Hematopoietic multipotent progenitor cell treated with erythropoietin and hydrocortisone succinate and interleukin-3 and kit ligand, for 4 days (in vitro differentiated cells): ENCODE data around the gene PRG3.
"Not testable (repeated sequence)": the region's sequence is repeated elsewhere in the genome, so short reads cannot be mapped to it uniquely, and the experiment has no call there.

Experiments
- DNase-seq: peaks from one replicate; pipeline ENCODE4 v3.0.0-alpha.2; 2015

The PRG3 gene

DNA sequence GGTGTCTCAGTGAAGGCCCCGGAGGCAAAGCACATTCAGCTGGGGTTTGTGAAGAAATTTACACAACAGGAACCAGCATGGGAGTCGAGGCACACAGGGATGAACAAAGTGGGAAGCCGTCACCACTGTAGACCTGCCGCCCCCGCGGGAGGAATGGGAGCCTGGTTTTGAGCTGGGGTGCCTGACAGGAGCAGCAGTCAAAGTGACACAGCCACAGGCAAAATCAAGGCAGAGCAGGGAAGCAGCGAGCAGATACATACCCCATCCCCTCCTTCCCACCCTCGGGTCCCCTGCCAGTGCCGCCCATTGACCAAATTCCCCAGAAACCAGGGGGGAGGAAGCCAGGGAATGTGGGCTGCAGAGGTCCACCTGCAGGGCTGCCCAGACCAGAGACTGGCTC lies 22.0 kb downstream of the PRG3 start:
- DNase-seq = no peak

DNA sequence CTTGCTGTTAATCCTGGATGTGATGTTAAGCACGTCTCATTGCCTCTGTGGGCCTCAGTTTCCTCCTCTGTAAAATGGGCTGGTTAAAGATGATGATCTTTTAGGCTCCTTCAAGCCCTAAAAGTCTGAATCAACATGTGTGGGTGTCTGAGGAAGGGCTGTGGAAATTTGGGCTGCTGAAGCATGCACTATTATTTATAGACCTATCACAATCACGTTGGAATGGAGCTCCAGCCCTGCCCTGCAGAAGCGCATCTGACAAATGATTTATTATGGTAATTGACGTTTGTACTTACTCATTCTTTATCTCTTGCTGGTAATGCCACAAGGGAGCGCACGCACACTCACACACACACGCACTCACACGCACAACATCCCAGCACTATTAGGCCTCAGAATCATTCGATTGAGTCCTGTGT lies 22.4 kb downstream of the PRG3 start:
- peak; percentile 88 for DNase-seq

DNA sequence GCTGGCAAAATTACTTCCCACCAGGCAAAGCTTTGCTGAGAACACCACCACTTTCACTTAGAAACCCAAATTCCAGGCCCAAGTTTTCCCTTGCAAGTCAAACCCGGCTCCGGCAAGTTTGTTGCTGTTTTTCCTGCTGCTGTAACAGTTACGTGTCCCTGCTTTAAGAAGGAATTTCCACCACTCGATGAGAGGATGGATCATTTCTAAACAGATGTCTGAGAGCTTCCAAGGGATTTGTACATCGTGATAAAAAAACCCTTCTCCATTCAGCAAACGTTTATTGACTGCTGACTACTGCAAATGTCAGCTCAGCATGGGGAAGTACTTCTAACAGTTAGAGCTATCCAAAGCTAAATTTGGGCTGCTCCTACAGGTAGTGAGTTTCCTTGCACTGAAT lies 23.1 kb downstream of the PRG3 start:
- peak; percentile 49 for DNase-seq

DNA sequence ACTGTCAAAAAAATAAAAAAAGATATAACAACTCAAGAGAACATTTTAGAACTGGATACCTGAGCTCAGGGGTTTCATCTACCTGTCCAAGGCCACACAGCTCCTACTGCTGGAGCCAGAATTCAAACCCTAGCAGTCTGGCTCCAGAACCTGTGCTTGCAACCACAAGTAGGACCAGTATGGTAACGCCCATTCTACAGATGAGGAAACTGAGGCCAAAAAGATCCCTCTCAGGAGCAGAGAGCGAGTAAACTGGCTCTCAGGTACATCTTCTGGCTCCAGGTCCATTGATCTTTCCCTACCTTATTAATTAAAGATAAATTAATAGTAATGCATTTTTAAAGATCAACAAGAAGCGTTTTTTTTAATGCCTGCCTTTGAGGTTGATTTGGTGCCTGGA lies 23.6 kb downstream of the PRG3 start:
- no peak for DNase-seq

DNA sequence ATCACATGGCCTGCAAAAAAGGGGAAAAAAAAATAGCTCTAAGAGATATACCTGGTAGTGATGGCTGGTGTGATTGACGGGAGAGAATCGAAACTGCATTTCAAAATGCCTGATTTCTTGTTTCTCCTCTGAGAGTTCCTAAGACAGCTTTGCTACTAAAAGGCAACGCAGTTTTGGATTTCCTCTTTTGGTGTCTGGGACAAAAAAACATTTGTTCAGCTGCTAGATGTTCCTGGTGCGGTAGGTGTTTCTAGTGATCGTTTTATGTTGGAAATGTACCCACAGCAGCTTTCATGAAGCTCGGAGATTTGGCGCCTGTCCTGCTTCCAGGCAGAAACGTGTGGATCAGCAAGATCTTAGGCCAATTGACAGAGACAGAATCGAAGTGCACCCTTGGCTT lies 24.7 kb downstream of the PRG3 start:
- peak; percentile 27 for DNase-seq

DNA sequence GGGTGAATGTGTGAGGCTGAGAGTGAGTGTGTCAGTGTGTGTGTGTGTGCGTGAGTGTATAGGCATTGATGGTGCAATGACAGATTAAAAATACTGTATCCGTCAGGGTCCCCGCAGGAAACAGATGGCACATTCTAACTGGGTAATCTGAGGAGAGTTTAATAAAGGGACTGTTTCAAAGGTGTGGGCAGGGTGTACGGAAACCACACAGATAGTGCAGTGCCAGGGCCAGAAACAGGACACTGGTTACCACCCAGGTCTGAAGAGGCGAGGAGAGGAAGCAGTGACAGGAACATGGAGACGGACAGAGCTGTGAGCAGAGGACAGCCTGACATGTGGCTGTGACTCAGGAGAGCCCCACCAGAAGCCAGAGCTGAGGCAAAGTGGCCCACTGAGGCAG lies 26.3 kb downstream of the PRG3 start:
- peak; percentile 95 for DNase-seq

DNA sequence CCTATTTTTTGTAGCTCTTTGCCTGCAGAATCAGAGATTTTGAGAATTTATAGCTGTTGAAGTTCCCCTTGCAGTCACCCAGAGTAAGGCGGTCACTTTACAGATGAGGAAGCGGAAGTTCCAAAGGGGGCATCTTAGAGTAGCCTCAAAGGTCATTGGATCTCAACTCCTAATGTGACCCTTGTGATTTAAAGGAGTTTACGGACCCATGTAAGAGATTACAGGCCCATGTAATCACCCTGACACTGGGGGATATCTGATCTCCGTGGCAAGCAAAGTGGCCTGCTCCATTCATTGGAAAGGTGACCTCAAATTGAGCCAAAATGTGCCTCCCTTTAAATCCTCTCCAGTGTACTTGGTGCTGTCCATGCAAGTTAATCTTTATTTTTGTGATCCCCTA lies 27.1 kb downstream of the PRG3 start:
- DNase-seq = peak; percentile 64

DNA sequence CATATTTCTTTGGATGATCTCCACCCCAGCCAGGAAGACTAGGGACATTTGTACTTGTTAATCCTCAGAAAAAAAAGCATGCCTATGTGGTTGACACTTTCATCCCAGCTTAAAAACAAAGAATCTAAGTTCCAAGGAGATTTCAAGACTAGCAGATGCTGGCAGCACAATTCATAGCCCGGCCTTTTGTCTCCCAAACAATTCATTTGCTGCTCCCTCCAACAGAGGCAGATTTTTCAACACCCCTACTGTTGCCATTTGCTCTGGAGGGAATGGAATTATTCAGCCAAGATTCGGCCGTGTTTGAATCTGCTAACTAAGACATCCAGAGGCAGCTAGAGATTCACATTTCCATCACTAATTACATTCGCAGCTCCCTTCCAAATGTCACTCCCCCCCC lies 27.5 kb downstream of the PRG3 start:
- DNase-seq = no peak

DNA sequence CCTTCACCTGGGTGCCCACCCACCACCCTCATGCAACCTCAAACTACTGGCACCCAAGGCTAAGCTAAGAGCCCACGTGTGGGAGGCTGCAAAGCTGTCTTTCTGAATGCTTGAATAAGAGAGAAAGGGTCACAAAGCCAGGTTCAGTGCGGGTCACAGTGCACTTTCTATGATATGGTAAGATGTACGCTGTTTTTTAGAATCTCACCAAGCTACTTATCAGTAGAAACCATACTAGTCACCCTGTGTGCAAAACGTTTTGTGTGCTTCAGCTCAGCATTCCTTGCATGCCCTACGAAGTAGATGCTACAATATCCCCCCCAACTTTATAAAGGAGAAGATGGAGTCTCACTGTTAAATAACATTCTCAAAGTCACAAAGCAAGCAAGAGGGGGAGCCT lies 27.9 kb downstream of the PRG3 start:
- DNase-seq = peak; percentile 79

DNA sequence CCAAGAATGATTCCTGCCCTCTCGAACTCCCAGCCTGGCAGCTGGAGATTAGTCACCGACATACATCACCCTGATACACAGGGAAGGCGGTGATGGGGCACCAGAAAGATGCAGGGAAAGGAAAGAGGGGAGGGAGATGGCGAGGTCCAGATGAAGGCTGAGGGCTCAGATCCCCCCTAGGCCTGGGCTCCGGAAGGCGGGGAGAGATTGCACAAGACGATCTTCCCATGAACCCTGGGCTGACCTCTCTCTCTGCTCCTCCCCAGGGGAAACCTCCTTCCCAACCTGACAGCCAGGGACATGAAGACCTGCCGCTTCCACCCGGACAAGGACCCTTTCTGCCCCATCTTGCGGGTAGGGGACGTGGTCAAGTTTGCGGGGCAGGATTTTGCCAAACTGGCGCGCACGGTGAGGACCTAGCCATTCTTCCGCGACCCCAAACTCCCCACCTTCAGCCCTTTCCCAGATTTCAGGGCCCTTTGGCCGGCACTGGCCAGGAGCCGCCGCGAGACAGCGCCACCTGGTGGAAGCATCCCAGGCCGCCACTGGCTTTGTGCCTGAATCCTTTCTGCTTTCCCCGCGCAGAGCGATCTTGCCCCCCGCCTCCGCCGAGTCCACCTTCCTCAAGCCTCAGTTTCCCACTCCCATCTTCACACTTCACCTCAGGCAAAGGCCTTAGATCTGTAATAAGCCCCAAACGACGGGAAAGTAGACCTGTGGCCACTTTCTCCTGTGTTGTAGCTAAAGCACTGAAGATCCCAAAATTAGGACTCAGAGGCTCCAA lies 31.3 kb downstream of the PRG3 start:
- DNase-seq = peak; percentile 69

DNA sequence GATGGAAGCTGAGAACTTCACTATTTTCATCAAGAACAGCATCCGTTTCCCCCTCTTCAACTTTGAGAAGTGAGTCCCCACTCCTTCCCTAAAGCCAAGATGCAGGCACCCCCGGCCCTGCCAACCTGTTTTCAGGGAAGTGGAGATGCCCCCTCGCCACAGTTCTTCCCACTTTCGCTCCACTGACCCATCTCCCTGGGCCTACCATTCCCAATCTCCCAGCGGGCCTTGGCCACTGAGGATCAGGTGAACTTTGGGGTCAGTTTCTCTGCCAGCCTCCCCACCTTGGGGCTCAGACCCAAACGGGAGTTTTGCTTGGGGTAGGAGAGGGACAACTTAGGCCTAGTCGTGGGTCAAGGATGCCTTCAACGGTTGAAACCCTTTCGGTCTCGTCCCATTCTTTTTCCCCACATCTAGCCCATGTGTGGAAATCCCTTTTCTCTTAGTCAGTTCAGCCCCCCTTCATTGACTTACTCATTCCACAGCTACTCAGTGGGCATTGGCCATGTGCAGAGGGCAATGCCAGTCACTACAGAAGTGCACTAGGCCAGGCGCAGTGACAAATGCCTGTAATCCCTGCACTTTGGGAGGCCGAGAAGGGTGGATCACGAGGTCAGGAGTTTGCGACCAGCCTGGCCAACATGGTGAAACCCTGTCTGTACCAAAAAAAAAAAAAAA lies 32.2 kb downstream of the PRG3 start:
- no peak for DNase-seq

DNA sequence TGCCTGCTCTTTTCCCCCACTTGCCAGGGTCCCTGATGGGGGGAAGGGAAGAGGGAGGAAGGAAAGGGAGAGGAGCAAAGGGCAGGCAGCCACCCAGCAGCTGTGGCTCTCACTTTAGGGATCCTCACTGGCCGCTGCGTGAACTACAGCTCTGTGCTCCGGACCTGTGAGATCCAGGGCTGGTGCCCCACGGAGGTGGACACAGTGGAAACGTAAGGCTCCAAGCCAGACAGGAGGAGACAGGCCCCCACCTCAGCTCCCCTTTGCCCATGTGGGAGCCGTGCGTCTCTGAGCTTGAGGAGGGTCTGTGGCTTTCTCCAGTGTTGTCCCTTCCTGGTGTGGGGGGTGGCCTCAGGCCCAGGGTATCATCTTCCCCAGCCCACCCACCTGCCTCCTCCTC lies 32.9 kb downstream of the PRG3 start:
- no peak for DNase-seq

DNA sequence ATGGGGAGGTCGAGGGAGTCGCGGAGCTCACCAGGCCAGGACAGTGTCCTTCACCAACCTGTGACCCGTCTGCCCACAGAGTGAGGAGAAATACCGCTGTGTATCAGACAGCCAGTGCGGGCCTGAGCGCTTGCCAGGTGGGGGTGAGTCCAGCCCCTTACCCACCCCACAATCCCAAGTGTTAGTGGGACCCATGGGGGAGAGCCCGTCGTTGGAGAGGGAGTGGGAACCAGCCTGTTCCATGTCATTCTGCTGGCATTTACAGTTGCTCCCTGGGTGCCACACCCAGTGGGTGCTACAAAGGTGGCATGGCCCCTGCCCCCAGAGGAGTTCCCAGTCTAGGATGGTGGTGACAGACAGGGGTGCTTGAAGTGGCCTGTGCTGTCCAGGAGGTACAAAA lies 33.6 kb downstream of the PRG3 start:
- DNase-seq = no peak

DNA sequence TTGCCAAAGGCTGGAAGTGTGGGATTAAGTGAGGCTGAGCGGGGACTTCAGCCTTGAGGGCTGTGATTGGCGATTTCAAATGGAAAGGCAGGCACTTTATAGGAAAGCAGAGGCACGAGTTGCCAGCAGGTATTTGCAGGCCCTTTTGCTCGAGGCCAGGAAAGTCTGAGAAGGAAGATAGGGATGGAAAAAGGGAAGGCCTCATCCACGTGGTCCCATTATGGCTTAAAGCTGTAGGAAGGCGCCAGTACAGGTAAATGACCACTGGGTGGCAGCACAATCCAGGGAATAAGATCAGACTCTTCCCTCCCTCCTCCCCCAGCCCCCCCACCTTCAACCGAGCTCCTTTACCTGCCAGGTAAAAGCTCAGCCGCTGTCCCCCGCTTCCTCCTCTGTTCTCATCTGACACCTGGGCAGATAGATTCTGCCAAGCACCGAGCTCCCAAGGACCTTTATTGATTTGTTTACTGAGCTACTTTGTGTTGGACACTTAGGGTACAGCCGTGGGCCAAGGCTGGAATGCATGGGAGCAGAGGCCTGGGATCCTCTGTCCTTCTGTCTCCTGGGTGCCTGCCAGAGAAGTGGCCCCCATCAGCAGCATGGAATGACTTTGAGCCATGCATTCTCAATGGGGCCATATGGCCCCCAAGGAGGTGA lies 35.3 kb downstream of the PRG3 start:
- DNase-seq = peak; percentile 86

DNA sequence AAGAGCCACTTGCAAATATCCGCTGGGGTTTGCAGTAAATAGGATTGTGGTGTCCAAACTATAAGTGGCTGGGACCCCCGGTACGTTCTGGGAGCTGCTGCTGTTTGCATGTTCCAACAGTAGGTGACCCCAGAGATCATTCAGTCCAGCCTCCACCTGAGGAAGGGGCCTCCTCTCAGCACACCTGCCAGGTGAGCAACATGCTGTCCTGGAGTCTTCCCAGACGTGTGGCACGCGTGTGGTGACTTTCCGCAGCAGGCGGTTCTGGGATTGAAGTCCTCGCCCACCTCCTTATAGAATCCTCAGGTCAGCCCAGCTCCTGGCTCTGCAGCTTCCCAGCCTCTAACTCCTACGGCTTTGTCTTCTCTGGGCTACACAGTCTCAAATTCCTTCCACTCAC lies 36.1 kb downstream of the PRG3 start:
- DNase-seq = no peak

DNA sequence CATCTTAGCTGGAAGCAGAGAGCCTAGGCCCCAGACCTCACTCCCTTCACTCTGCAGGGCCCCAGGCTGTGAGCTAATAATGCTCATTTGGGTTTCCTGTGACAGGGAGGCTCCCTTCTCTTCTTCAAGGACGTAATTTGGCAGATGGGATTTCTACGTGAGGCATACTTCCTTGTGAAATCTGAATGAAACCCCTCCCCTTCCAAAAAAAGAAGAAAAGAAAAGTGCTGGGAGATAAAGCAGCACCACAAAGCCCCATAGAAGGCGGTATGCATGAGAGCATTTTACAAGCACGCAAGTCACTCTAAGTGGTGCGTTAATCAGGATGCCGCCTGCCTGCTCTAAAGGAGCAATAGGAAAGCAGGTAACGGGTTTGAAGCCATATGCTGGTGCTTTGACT lies 37.1 kb downstream of the PRG3 start:
- DNase-seq = peak; percentile 39

DNA sequence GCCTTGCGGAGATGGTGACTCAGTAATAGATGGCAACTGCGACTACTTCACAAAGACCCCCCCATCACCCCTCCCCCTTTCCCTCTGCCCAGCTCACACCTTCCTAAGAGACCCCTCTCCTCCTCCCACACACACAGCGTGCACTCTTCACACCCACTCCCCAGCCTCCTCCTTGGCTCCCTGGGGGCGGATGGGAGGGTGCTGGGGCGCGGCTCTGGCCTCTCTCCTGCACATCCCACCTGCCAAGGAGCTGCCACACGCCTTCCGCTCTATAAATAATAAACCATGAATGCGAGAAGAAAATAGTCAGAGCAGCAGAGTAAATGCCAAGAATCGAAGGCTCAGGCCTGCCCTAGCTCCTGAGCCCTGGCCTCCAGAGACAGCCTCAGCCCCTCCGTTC lies 38.2 kb downstream of the PRG3 start:
- DNase-seq = no peak

DNA sequence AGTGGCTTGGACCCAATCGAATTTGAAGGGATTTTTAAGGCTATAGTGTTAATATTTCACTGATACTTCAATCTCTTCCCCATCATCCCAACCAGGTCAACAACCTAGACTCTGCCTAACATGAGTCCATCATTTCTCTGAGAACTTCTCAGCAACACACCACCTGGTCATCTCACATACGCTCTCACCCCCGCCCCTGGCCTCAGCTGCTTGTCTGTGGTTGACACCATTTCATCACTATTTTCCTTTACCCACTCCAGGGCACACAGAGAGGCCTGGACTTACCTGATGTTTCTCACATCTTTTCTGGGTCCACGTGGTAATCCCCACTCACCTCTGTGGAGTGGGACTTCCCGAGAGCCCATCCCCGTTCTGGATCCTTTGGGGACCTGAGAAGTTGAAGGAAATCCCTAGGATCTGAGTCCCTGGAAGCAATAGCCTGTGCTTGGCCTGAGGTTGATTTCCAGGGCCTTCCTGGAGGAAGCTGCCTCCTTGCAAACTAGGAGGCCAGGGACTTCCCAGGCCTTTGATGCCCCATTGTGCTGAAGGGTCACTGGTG lies 39.6 kb downstream of the PRG3 start:
- no peak for DNase-seq

DNA sequence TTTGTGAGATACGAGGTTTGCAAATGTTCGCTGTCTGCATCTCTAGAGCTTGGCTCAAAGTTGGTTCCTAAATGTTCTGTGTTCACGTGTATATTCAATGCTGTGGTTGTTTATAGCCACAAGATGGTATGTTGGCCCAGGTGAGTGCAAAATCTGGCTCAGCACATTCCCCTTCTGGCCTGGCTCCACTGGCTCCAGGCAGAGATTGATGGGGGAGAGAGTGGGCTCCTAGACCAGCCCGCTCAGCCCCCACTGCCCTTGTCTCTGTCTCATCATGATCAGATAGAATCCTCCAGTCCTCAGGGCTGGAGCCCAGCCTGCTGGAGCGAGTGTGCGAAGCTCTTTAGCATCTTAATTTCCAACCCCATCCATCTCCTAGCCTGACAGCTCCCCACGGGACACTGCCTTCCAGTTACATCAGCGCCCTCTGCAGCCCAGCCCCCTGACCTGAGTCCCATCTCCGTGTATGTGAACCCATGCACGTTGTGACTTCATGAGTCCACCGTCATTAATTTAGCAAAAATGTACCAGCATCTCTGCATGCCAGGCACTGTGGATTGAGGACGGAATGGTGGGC lies 40.8 kb downstream of the PRG3 start:
- peak; percentile 58 for DNase-seq

DNA sequence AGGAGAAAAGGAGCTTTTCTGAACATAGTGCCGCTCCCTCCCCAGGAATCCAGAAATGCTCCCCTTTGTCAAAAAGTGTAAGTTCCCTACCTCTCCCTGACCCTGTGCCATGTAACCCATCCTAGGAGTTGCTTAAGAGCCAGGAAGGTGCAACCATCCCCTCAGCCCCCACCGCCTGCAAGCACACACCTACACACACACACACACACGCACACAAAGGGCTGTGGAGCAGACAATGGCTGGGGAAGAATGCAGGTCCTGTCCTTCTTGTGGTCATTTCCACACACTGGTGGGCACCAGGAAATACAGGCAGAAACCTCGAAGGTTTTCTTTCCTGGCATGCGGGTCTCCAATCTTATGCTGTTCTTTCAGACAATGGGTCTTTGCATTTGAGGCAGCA lies 41.6 kb downstream of the PRG3 start:
- DNase-seq = no peak

DNA sequence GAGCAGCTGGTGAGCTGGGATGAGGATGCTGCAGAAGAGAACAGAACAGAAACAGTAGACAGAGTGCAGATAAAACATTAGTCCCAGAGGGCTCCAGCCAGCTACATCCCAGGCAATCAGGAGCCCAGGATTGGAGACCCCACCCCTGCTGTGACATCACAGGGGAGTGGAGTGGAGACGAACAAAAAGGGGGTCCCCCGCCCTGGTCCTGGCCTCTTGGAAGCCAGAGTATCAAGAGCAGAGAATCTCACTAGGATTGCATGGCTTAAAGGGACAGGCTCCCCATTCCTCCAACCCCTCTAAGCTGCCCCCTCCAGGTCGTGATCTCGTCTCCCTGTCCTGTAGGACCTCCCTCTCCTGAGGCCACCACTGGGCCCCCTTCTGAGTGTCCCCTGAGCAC lies 42.8 kb downstream of the PRG3 start, which contains the start of gene P2RX3:
TSS of gene P2RX3 (plus strand) at position 211 of the 400 bp plus-strand sequence. CDS start 199 bp downstream, outside the sequence.
- DNase-seq = no peak

DNA sequence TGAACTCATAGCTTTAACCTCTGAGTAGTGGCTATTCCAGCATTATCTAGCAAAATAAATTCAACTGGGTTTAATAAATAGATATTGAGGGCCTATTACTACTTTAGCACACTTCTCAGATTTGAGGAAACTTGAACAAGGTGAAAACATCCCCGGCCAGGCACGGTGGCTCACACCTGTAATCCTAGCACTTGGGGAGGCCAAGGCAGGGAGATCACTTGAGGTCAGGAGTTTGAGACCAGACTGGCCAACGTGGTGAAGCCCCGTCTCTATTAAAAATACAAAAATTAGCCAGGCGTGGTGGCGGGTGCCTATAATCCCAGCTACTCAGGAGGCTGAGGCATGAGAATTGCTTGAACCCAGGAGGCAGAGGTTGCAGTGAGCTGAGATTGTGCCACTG lies 44.1 kb downstream of the PRG3 start:
- DNase-seq = not testable (repeated sequence)

DNA sequence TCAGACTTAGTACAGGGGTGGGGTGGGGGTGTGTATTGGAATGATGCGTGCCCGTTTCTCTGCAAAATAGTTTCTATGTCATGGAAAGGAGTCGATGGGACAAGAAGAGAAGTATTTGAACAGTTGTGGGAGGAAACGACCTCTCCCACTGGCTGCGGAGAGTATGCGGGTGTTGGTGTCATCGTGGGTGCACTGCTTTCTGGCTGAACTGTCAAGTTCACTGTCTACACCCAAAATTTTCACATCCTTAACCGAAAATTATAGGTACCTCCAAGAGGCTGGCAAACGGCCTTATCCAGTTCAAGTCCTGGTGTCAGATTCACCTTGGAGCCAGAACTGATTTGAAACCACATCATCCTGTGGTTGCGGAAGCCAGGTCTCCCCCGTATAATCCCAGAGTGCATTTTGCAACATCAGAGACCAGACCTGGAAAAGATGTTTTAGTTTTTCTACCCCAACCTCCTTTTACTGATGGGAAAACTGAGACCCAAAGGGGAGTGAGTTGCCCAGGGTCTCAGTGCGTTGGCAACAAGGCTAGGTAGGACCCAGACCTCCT lies 44.8 kb downstream of the PRG3 start:
- no peak for DNase-seq
